ENCODE data around the gene NPRL2. TPM values are rescaled to one million over a fixed set of nuclear protein-coding genes. Genes with fewer than 3 reads are reported as not detected.
A peak's percentile ranks its signal among the peaks of the same experiment; 100 is the strongest.

The NPRL2 gene
- total and polyA plus RNA-seq, 2 of the 13 experiments (the other 11 are each of a cell fraction or from before 2014, with no cell fraction given): 30.6 to 51.4 TPM

GRCh38 chr3:50303013-50303815 is 47.4 kb downstream of the NPRL2 start, which contains the start of gene HYAL1 (continued):
- TF ChIP-seq, protein P1, sequence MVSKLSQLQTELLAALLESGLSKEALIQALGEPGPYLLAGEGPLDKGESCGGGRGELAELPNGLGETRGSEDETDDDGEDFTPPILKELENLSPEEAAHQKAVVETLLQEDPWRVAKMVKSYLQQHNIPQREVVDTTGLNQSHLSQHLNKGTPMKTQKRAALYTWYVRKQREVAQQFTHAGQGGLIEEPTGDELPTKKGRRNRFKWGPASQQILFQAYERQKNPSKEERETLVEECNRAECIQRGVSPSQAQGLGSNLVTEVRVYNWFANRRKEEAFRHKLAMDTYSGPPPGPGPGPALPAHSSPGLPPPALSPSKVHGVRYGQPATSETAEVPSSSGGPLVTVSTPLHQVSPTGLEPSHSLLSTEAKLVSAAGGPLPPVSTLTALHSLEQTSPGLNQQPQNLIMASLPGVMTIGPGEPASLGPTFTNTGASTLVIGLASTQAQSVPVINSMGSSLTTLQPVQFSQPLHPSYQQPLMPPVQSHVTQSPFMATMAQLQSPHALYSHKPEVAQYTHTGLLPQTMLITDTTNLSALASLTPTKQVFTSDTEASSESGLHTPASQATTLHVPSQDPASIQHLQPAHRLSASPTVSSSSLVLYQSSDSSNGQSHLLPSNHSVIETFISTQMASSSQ (IDR thresholded peaks at IDR 0.05; ENCODE audit: low read depth): peak; percentile 92
- TF ChIP-seq, protein P1 (CRISPR knock-in tag; IDR thresholded peaks at IDR 0.05; ENCODE audit: borderline replicate concordance): peak; percentile 95
- TF ChIP-seq LRRFIP1 (CRISPR knock-in tag; conservative IDR thresholded peaks at IDR 0.05) (no peak), ZNF672 (CRISPR knock-in tag; IDR thresholded peaks at IDR 0.05) (no peak), POLR2G (IDR thresholded peaks at IDR 0.05; ENCODE audit: low read depth, low read length) (peak; percentile 99), NAIF1 (CRISPR knock-in tag; IDR thresholded peaks at IDR 0.05; ENCODE audit: borderline replicate concordance) (peak; percentile 95), PAWR (CRISPR knock-in tag; IDR thresholded peaks at IDR 0.05; ENCODE audit: borderline replicate concordance) (no peak), TOE1 (CRISPR knock-in tag; IDR thresholded peaks at IDR 0.05) (peak; percentile 53; the same call in 1 of the 2 replicates), CAMTA2 (CRISPR knock-in tag; IDR thresholded peaks at IDR 0.05; ENCODE audit: borderline replicate concordance) (peak; percentile 81; the same call in 1 of the 2 replicates), CBX1 (IDR thresholded peaks at IDR 0.05; ENCODE audit: low read depth) (no peak), ZNF614 (CRISPR knock-in tag; IDR thresholded peaks at IDR 0.05; ENCODE audit: borderline replicate concordance) (no peak), ZNF292 (CRISPR knock-in tag; IDR thresholded peaks at IDR 0.05; ENCODE audit: borderline replicate concordance, low read depth) (peak; percentile 62; the same call in 1 of the 2 replicates)
- TF ChIP-seq, protein P2, sequence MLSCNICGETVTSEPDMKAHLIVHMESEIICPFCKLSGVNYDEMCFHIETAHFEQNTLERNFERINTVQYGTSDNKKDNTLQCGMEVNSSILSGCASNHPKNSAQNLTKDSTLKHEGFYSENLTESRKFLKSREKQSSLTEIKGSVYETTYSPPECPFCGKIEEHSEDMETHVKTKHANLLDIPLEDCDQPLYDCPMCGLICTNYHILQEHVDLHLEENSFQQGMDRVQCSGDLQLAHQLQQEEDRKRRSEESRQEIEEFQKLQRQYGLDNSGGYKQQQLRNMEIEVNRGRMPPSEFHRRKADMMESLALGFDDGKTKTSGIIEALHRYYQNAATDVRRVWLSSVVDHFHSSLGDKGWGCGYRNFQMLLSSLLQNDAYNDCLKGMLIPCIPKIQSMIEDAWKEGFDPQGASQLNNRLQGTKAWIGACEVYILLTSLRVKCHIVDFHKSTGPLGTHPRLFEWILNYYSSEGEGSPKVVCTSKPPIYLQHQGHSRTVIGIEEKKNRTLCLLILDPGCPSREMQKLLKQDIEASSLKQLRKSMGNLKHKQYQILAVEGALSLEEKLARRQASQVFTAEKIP (CRISPR knock-in tag; IDR thresholded peaks at IDR 0.05; ENCODE audit: borderline replicate concordance): no peak
- TF ChIP-seq, protein P3, sequence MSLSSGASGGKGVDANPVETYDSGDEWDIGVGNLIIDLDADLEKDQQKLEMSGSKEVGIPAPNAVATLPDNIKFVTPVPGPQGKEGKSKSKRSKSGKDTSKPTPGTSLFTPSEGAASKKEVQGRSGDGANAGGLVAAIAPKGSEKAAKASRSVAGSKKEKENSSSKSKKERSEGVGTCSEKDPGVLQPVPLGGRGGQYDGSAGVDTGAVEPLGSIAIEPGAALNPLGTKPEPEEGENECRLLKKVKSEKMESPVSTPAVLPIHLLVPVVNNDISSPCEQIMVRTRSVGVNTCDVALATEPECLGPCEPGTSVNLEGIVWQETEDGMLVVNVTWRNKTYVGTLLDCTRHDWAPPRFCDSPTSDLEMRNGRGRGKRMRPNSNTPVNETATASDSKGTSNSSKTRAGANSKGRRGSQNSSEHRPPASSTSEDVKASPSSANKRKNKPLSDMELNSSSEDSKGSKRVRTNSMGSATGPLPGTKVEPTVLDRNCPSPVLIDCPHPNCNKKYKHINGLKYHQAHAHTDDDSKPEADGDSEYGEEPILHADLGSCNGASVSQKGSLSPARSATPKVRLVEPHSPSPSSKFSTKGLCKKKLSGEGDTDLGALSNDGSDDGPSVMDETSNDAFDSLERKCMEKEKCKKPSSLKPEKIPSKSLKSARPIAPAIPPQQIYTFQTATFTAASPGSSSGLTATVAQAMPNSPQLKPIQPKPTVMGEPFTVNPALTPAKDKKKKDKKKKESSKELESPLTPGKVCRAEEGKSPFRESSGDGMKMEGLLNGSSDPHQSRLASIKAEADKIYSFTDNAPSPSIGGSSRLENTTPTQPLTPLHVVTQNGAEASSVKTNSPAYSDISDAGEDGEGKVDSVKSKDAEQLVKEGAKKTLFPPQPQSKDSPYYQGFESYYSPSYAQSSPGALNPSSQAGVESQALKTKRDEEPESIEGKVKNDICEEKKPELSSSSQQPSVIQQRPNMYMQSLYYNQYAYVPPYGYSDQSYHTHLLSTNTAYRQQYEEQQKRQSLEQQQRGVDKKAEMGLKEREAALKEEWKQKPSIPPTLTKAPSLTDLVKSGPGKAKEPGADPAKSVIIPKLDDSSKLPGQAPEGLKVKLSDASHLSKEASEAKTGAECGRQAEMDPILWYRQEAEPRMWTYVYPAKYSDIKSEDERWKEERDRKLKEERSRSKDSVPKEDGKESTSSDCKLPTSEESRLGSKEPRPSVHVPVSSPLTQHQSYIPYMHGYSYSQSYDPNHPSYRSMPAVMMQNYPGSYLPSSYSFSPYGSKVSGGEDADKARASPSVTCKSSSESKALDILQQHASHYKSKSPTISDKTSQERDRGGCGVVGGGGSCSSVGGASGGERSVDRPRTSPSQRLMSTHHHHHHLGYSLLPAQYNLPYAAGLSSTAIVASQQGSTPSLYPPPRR (CRISPR knock-in tag; IDR thresholded peaks at IDR 0.05; ENCODE audit: borderline replicate concordance): no peak; the same call in 1 of the 2 replicates

All from HepG2 (cell line).